ENCODE results near the gene EMC6.

EMC6 gene

DNA sequence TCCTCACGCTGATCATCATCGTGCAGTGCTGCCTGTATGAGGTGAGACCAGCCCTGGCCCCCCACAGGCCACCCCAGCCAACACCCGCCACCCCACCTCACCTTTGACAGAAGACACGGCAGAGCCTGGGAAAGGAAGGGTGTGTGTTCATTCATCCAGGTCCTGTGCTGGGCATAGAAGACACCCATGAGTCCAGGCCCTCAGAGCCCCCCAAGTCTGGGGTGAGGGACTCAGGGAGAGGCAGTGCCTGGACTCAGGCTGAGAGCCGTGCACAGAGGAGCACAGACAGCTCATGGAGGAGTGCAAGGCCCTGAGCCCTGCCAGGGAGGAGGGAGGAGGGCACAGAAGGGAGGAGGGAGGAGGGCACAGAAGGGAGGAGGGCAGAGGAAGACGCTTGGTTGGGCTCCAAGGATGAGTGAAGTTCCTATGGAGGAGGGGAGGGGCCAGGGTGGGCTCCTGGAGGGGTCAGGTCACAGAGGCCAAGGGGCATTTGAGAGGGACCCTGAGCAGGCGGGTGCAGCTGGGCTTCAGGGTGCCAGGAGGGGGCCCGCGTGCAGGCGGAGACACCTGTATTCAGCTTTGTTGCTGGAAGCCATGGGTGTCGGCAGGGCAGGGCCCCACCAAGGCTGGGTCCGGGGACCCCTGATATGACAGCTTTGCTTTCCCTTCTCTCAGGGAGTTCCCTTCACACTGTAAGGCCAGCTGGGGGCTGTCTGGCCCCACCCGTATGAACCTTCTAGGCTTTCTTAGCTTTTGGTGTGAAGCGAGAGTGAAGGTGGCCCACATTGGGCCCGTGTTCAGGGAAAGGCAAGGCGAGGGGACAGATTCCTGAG is 11.6 kb upstream of the EMC6 start:
- DNase-seq: no peak

DNA sequence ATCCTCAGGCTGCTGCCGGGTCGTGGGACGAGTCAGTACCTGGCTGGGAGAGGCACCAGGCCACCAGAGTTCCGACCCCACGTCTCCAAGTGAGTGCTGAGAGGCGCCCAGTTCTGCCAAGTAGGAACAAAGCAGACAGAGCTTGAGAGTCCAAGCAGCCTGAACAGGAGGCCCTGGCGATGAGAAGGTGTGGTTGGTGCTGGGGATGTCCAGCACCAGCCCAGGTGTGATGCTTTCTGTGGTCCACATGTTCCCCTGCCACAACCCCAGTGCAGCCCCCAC is 11.1 kb upstream of the EMC6 start:
- DNase-seq: no peak

DNA sequence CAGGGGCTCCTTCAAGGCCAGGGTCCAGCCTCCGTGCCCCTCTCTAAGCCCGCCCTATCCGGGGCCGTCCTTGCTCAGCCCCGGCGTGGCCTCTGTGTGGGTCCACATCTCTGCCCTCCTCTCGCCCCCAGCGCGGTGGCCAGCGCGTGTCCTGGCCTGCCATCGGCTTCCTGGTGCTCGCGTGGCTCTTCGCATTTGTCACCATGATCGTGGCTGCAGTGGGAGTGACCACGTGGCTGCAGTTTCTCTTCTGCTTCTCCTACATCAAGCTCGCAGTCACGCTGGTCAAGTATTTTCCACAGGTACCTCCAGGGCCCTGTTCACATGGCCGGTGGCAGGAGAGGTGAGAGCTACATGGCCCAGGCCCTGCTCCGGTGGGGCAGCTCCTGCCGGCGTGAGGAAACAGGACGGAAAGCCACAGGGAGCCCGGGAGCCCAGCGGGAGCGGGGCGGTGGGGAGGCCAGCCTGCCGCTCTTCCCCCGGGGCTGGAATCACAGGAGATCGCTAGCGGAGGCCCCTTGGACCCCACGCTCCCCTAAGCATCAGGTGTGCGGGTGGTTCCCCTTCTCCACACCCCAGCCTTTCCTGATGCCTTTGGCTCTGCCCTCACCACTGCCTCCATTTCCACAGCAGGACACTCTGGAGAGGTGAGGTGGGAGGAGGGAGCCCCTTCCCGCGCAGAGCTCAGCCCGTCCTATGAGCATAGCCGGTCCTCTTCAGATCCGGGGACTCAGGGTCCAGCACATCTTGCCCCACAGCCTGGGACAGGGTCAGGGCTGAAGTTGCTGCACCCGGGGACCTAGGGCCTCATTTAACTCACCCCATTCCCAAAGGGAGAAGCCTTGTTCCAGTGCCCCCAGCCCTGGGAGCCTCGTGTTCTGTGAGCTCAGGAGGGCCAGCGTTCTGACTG is 10.5 kb upstream of the EMC6 start:
- DNase-seq: no peak

DNA sequence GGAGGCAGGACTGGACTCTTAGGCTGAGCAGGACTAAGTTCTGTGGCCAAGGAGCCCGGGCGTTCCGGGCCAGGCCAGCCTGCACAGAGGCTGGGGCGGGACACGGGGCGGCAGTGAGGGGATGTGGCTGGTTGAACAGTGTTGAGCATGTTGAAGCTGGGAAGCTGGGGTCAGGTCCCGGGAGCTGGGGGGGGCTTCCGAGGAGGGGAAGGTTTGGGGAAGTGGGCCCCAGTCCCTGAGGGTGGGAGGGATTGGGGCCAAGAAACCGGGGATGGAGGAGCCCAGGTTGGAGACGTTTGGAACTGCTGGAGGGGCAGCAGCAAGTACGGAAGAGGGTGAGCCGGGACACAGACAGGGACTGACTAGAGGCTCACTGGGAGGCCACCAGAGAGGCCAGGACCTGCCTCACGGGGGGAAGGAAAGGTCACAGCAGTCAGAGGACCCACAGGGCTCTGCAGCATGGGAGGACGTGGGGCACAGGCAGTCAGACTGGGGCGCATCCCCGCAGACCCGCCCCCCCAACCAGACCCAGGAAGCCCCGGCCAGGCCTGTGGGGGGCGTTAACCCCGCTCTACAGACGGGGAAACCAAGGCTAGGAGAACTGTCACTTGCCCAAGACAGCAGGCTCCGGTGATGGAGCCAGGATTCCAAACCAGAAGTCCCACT is 9.7 kb upstream of the EMC6 start:
- no peak for DNase-seq

DNA sequence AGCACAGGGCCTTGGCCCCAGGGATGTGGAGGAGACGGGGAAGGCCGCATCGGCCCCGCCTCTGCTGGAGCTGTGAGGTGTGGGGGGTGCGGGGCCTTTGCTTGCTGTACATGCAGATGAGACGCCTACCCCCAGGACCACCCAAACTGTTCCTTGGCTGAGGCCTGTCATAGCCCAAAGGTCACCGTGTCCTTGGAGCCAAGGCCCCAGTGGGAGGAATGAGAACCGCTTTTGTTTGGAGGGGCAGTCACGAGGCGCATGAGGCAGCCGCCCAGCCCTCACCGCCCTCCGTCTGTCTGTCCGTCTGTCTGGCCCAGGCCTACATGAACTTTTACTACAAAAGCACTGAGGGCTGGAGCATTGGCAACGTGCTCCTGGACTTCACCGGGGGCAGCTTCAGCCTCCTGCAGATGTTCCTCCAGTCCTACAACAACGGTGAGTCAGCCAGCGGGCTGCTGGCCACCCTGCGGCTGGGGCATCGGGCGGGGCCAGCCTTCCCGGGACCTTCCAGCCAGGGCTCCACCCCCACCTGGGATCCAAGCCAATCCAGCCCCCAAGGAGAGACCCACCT is 9.0 kb upstream of the EMC6 start:
- DNase-seq: no peak

DNA sequence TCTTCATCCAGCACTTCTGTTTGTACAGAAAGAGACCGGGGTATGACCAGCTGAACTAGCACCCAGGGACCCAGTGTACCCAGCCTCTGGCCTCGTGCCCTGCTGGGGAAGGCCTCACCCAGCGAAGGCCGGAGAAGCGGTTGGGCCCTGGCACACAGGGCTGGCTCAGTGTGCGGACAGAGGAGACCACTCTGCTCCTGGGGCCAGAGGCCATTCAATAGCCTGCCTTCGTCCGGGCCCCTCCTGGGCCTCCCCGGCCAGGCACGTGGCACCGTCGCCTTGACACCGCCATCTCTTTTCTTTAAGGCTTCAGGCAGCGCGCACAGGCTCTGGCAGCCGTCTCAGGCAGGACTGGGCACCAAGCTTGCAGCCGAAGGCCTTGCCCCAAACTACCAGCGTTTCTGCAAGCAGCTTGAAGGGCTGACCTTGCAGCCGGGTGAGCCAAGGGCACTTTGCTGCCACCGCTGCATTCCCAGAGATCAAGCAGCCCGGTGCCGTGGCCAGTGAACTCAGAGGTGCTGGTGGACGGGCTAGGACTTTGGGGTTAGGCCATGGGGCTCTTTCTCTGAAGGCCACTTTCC is 8.2 kb upstream of the EMC6 start:
- DNase-seq: no peak

DNA sequence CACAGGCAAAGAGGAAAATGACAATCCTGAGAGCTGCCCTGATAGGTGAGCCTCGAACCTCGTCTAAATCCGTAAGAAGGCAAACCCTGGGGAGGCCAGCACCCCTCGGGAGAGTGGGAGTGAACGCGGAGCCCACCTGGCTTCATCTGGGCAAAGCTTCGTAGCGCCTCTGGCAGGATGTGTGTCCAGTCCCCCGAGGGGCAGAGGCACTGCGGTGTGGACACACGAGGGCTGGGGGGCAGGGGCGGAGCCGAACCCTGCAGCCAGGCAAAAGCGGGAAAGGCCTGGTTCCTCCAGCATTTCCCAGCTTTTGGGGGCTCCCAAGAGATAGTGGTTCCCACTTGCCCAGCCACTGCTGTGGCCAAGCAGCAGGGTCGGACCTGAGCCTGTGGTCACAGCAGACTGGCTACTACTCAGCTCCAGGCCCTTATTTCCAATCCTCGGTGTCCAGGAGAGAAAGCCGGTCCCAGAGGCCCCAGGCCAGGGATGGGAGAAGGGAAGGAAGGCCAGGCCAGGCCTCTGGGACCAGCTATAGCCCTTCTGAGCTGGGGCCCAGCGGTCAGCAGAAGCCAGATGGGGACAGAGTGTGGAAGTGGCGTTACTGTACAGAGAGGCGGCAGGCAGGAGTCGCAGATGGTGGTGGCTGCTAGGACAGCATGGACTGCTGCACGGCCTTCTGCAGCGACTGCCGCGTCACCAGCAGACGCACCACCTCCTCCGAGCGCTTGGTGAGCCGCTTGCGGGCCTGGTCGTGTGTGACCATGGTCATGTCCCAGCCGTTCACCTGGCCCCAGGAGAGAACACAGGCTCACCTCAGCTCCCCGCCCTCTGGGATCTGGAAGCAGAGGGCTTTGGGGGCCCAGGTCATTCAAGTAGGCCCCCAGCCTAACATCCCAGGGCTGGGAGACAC is 5.3 kb upstream of the EMC6 start:
- no peak for DNase-seq

DNA sequence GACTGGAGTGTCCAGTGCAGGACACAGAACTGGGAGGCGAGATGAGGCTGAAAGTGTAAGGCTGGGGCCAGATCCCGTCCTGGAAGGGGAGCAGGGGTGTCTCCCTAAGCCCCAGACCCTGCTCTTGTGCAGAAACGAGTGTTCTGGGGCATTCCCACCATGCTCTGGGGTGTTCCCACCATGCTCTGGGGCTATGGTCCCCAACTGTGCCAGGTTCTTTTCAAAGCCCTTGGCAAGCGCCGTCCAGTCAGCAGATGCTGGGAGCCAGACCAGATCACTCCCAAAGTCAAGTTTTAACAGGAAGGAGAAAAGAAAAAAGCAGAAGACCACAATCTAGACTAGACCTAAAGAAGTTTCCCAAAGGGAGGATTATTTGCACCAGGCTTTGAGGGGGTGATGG is 2.8 kb upstream of the EMC6 start:
- no peak for DNase-seq

DNA sequence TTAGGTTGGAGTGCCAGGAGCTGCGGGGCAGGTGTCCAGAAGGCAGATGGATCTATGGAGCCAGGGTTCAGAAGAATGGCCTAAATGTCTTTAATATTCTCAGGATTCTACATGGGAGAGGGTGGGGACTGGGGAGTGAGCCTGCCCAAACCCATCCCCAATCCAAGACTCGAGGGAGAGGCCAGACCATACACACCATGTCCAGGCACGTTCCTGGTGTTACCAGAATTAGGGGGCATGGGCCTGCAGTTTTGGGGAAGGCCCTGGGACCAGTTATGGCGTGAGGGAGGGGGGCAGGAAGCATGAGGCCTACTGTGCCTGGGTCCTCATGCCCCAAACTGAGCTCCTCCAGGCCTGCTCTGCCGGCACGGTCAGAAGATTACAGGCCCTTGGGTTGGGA is 2.1 kb upstream of the EMC6 start:
- no peak for DNase-seq

DNA sequence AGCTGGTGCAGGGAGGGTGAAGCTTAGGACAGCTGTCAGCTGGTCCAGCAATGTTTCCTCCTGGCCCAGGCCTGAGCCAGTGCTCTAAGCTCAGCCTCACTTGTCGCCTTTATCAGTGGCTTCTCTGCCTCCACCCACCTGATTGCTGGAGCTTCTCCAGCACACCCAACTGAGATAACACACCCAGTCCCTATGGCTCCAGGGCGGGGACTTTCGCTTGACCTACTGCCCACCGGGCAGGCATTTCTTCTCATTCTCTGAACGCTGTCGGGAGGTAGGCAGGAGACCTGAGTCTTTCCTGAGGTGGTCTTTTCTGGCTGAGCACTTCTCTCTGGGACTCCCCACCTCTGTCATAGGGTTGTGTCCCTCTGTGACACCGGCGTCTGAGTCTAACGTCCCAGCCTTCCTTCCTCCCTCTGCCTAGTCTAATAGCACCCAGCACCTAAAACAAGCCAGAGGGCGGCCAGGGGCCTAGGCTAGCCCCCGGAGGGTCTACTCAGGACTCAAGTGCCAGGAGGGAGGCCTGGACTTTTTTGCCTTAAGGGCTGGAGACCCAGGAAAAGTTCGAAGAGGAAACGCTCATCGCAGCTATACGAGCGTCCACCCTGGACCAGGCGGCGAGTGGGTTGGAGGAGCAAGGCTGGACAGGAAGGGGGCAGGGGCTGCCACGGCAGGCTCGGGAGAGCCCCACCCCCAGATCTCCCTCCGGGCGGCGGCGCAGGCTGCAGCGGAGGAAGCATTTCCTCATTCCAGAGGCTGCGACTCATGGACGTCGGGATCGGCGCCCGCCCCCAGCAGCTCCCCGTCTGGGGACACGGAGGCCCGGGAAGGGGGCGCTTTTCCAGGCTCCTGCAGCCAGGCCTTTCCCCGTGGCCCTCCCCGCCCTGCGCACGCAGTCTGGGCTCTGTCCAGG is 990 bp upstream of the EMC6 start:
- no peak for DNase-seq

DNA sequence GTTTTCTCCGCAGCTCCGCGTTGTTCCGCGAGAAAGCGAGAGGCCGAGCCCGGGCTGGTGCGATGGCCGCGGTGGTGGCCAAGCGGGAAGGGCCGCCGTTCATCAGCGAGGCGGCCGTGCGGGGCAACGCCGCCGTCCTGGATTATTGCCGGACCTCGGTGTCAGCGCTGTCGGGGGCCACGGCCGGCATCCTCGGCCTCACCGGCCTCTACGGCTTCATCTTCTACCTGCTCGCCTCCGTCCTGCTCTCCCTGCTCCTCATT is 404 bp downstream of the EMC6 start:
- DNase-seq: no peak

DNA sequence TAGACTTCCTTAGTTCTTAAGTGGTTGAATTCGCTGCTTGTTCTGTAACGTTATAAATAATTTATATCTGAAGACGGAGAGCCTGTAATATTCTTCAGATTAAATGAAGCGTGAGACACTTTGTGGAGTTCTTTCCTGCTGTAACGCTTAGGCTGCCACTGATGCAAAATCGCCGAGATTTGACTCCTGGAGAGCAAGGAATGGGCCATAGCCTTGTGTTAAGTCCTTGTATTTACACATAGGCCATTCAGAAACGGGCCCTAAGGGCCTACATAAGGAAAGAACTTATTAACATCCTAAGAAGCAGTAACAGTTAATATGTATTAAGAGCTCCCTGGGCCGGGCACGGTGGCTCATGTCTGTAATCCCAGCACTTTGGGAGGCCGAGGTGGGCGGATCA is 936 bp downstream of the EMC6 start:
- no peak for DNase-seq

DNA sequence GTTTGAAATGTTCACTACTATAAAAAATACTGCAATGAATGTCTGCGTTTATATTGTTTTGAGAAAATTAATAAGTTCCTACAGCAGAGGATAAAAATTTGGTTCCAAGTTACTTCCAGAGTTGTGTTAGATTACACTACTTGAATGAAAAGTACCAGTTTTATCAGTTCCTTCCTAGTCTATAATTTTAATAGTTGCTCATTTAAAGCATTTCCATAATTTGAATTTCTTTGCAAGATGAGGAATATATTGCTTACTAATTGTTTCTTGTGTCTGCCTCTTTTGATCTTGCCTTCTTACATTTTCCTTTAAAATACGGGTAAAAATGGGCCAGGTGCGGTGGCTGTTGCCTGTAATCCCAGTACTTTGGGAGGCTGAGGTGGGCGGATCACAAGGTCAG is 4.0 kb downstream of the EMC6 start:
- no peak for DNase-seq

DNA sequence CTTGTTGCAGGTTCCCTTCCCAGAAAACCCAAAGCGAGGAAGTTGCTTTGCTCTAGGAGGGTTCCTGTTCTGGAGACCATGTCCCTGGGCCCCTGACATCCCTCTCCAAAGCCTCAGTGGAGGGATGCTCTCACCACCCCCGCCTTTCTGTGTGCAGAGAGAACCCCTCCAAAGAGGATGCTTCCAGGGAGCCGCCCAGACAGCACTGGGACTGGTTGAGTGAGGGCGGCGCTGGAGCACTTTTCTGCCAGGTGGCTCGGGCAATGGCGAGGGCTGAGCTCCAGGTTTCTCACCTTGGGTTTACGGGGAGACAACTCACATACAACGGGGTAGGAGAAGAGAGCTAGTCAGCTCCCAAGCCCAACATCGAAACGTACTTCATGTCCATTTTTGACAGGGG is 7.3 kb downstream of the EMC6 start:
- DNase-seq: no peak

DNA sequence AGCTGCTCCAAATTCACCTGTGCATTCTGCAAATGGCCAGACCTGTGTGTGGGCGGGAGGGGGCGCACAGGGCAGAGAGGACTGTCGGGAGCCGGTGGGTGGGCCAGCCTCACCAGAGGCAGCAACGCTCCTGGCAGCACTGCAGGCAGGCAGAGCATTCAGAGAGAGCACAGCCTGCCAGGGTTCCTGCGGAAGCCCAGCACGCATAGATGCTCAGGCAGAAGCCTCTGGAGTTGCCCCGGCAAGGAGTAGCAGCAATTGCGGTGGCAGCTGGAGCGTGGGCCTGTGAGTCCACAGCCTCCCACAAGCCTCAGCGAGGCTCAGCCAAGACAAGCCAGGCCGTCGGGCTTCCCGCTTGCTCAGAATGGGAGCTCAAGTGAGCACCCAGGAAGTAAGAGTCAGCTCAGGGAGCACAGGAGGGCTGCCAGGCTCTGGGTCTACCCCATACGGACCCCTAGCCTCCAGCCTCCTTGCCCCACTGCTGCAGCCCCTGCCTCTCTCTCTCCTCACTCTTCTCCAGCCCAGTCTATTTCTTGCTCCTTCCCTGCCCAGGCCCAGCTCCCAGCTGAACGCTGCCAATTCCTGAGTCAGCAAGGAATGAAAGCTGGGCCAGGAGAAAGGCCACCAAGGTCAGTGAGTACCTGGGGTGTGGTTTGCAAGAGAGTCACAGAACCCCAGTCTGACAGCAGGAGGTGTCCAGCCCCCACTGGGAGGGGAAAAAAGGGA is 9.6 kb downstream of the EMC6 start:
- no peak for DNase-seq

DNA sequence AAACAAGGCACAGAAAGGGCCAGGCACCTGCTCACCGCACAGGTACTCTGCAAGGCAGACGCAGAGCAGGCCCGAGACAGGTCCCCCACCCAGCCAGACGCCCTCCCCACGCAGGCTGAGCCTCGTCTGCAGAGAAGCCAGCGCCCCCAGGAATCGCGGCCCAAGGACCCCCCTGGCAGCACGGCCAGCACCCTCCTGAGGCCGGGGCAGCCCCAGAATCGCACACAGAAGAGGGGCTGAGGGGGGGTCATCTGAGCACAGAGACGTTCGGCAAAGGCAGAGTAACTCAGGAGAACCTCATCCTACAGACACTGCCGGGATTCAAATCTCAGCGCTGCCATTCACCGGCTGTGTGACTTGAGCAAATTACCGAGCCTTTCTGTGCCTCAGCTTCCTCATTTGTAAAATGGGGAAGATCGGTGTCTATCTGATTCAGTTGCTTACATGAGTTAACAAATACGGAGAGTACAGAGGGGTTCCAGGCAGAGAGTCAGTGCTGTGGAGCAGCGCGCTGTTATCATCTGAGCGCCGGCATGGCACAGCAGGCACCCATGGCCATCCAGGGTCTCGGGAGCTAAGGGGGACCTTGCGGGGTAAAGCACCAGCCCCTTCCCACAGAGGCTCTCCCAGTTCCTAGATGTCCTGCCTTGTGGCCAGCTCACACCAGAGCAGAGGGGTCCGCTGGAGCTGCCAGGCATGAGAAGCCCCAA is 10.4 kb downstream of the EMC6 start:
- DNase-seq: no peak

DNA sequence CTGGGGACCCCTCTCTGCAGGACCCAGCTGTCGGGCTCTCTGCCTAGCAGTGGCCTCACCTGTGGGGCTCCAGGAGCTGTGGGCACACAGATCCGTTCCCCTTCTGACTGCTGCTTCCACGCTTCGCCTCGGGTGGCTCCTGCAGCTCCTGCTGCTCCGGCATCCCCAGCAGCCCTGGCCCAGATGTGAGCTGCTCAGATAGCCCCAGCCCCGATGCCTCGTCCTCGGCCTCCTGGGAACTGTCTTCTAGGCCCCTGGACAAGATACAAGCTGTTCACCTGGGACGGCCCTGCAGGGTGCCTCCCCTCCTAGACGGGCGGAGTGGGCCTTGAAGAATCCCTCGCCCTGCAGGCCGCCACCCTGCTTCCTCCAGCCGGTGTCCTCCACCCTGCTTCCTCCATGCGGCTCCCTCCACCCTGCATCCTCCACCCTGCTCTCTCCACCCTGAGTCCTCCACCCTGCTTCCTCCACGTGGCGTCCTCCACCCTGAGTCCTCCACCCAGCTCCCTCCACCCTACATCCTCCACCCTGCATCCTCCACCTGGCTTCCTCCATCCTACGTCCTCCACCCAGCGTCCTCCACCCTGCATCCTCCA is 11.0 kb downstream of the EMC6 start:
- DNase-seq: no peak

DNA sequence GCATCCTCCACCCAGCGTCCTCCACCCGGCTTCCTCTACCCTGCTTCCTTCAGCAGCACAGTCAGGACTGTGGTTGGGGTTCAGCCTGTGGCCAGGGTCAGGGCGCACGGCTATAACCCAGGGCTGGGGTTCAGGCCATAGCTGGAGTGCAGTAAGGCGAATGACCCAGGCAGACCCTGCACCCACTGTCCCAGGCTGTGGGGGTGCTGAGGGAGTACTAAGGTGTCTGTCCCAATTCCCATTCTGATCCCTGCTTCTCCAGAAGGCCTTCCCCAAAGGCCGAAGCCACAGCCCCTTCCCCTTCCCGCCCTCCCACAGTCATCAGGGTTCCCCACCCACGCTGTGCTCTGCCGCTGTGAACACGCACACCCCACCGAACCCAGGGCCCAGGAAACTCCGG is 12.4 kb downstream of the EMC6 start:
- DNase-seq: no peak

DNA sequence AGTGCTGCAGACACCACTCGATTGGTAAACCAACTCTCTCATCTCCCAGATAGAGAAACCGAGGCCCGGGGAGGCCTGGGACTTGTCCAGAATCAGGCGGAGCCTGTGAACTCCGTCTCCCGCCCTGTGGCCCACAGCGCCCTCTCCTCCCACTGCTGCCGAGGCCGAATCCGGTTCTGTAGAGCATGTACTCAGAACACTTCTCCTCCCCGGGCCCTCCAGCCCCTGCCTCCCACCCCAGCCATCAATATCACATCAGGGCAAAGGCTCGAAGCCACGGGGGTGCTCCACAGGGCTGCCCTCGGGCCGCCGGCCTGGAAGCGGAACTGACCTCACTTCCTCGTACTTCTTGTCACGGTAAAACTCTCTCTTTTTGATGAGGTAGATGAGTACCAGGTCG is 13.0 kb downstream of the EMC6 start:
- DNase-seq: no peak

DNA sequence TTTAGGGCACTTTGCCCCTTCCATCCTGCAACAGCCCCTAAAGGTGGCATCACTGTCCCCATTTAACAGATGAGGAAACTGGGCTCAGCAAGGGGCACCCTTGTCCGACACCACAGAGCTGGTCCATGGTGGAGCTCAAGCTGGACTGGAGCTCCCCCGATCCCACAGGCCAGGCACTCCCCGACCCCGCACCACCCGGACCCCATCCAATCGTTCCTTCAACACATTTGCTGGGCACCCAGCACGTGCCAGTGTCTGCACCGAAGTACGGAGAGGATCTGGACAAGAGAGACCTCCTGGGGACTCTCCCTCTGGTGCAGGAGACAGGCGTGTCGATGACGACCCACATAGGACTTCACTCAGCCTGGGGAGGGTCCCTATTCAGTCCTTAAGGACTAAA is 13.4 kb downstream of the EMC6 start:
- no peak for DNase-seq

All from NCI-H2171 (cell line).